Natural killer cell treated with Interleukin-12 subunit alpha and Interleukin-12 subunit beta and Interleukin-15 and Interleukin-18, amount 100 ng/mL, for 72 hours (primary cell): ENCODE results near the gene C5. TPM values are rescaled to one million over a fixed set of nuclear protein-coding genes. Genes with fewer than 3 reads are reported as not detected.
A peak's percentile ranks its signal among the peaks of the same experiment; 100 is the strongest.

Source experiments
- ATAC-seq, 2 donors: fragments of 150-1000 bp; cut with Tn5 transposase in 1 of 2; sonication (Bioruptor Pico), chemical (Tn5 transposase) in 1 of 2; 2 replicates each; pipeline ENCODE4 v1.10.0; 2021
- DNase-seq: peaks from one replicate; pipeline ENCODE4 v3.0.0; 2022; ENCODE audit warnings: low spot score
- H3K27ac Mint-ChIP-seq, 2 donors: 1 replicate in 1 of 2; 2 replicates in 1 of 2; pipeline ENCODE4 v1.8.0; 2022; ENCODE audit warnings: mixed read lengths in 2 of 2, mild to moderate bottlenecking in 1 of 2, moderate library complexity in 1 of 2
- H3K27me3 Mint-ChIP-seq, 2 donors: 1 replicate in 1 of 2; 2 replicates in 1 of 2; pipeline ENCODE4 v1.8.0; 2022; ENCODE audit warnings: mixed read lengths in 2 of 2
- H3K36me3 Mint-ChIP-seq: one replicate; pipeline ENCODE4 v1.8.0; 2022; ENCODE audit warnings: mixed read lengths
- H3K4me1 Mint-ChIP-seq, 2 donors: 1 replicate in 1 of 2; 2 replicates in 1 of 2; pipeline ENCODE4 v1.8.0; 2022; ENCODE audit warnings: low read depth in 2 of 2, mixed read lengths in 2 of 2, mild to moderate bottlenecking in 1 of 2
- H3K4me3 Mint-ChIP-seq: one replicate; pipeline ENCODE4 v1.8.0; 2022; ENCODE audit warnings: mixed read lengths
- H3K9me3 Mint-ChIP-seq: 2 replicates; pipeline ENCODE4 v1.8.0; 2022; ENCODE audit warnings: mixed read lengths
- total RNA-seq, 2 donors: library from RNA; stranded (reverse); gene quantifications; one replicate each; pipeline ENCODE4 v1.2.3, GENCODE V29; 2022

C5 gene
- total RNA-seq, 2 donors from 2014 or later, result 0.88 to 1.0 TPM

DNA sequence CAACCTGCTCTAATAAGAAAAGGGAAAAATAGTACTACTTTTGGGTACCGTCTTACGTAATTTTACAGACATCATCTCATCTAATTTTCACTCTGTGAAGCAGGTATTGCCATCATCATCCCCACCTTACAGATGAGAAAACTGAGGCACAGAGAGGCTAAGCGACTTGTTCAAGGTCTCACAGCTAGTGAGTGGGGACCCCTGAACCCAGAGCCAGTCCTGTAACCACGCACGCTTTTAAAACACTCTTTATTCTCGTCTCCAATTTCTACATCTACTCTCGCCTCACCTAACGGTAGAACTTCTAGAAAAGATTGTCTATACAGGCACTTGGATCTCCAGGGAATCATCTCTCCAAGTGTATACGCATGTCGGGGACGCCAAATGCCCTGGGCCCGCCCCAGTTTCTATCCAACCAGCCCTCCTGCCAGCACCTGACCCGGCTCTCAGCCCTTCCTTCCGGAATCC, 122.0 kb downstream of the C5 start:
- no peaks in the 10 kb centered on the region for H3K9me3 Mint-ChIP-seq
- H3K36me3 Mint-ChIP-seq, result peaks cover 9% of the 10 kb centered on the region
- H3K4me3 Mint-ChIP-seq, result peak overlapping the region; percentile 99
- ATAC-seq (no peak), DNase-seq (no peak)
- H3K27ac Mint-ChIP-seq, result peak overlapping the region; percentile 97 to 98
- H3K27me3 Mint-ChIP-seq, result no peaks in the 10 kb centered on the region
- peaks cover 70 to 88% of the 10 kb centered on the region in 2 donors for H3K4me1 Mint-ChIP-seq

DNA sequence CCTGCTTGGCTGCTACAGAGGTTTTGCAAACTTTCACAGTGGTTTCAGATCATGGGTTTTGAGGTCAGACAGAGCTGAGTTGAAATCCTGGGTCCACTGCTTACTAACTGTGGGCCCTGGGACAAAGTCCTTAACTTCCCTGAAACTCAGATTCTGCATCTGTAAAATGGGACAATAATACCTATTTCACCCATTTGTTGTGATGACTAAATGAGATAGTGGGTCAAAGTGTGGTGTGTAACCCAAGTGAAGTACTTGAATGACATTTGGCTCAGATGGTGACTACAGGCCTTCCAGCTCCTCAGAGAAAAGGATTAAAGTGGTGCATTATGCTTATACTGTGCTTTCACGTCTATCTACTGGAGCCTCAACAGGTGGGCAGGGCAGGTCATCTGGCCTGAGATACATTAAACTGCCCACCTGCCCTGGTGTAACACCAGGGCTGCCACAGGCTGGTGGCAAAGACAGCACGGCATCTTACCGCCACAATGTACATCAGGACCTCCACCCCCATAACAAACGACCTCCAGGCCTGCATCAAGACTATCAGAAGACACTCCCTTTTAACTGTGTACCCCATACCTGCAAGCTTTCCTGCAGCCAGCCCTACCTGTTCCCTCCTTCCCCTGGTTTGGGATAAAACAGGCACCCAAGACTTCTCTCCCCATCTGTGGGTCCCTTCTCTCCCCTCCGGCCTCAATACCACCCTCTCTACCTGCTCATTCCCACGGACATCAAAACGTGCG, 122.6 kb downstream of the C5 start:
- H3K27ac Mint-ChIP-seq, result peak overlapping the region; percentile 97 to 98
- H3K4me1 Mint-ChIP-seq, result peaks cover 70 to 87% of the 10 kb centered on the region in 2 donors
- DNase-seq, result peak; percentile 78

DNA sequence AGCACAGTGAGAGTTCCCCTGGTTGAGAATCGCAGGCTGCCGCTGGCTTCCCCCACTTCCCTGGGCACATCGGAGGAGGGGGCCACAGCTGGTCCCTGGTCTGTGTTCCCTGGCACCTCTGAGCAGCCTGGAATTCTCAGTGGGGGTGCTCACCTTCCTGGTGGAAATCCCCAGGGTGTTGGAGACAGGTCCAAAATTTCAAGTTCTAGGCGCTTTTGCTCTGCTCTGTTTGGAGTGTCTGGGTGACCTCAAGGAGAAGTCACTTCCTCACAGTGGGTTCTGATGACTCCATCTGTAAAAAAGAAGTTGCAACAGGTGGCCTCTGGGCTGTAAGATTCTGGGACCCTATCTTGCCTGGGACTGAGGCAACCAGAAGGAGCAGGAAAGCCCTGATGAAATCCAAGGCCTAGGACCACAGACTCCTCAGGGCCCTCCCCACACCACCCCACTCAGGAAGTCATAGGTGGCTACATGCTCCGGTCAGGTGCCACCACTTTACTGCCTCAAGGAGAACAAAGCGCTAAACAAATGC, 123.6 kb downstream of the C5 start, which contains the start of gene TRAF1:
TSS of gene TRAF1 (minus strand) at position 400 of the 532 bp plus-strand sequence. CDS start 721 bp downstream, outside the sequence.
- H3K36me3 Mint-ChIP-seq, result peaks cover 21% of the 10 kb centered on the region

More for the DNA sequence above, 122.6 kb downstream of the C5 start:
- H3K9me3 Mint-ChIP-seq, result no peaks in the 10 kb centered on the region
- H3K36me3 Mint-ChIP-seq, result peaks cover 11% of the 10 kb centered on the region
- peak overlapping the region; percentile 99 for H3K4me3 Mint-ChIP-seq
- H3K27me3 Mint-ChIP-seq, result no peaks in the 10 kb centered on the region
- ATAC-seq, result peak in 1 of 2 donors; percentile 25

DNA sequence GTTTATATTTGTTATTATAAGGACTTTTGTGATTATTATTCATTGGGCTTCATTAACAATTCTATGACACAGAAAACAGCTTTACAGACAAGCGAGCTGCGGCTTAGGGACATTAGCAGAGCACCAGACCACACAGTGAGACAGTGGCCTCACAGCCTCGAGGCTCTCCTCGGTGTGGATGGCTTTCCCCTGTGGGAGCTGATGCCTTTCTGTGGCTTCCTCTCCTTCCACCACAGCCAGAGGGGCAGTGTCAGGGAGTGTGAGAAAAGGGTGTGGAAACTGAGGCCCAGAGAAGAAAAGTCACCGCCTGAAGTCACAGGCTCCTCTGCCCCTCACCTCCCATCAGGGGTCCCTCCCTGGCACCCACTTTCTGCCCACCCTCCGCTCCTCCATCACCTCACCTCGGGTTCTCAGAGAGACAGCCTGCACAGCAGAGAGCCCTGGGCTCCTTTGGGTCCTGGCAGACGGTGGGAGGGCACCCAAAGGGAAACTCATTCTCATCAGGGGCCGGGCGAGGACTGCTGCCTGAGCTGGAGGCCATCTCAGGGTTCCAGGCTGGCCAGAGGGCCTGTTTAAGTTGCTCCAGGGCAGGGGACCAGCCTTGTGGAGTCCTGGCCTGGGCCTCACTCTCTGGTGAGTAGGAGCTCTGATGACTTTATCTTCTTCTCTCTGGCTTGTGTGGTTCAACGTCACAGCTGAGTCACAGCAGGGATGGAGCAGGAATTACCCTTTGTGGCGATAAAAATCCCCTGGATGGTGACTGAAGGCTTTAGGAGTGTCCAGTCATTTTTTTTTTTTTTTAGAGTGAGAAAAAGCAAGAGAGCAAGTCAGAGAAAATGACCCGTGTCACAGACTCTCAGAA, 124.3 kb downstream of the C5 start:
- Mint-ChIP-seq H3K27me3 (no peaks in the 10 kb centered on the region), H3K4me1 (peaks cover 65 to 86% of the 10 kb centered on the region in 2 donors), H3K4me3 (peak overlapping the region; percentile 99), H3K36me3 (peaks cover 24% of the 10 kb centered on the region), H3K9me3 (no peaks in the 10 kb centered on the region), H3K27ac (peak overlapping the region; percentile 97 to 98)
- DNase-seq (peak; percentile 92), ATAC-seq (peak; percentile 76 to 85)

More for the DNA sequence above, 123.6 kb downstream of the C5 start, which contains the start of gene TRAF1:
- Mint-ChIP-seq H3K4me1 (peaks cover 70 to 87% of the 10 kb centered on the region in 2 donors), H3K27ac (peak within 1 kb of the TSS; percentile 97 to 98), H3K9me3 (no peaks in the 10 kb centered on the region), H3K4me3 (peak within 1 kb of the TSS; percentile 99), H3K27me3 (no peaks in the 10 kb centered on the region)
- peak; percentile 81 for DNase-seq
- ATAC-seq, result peak; percentile 44 to 54

DNA sequence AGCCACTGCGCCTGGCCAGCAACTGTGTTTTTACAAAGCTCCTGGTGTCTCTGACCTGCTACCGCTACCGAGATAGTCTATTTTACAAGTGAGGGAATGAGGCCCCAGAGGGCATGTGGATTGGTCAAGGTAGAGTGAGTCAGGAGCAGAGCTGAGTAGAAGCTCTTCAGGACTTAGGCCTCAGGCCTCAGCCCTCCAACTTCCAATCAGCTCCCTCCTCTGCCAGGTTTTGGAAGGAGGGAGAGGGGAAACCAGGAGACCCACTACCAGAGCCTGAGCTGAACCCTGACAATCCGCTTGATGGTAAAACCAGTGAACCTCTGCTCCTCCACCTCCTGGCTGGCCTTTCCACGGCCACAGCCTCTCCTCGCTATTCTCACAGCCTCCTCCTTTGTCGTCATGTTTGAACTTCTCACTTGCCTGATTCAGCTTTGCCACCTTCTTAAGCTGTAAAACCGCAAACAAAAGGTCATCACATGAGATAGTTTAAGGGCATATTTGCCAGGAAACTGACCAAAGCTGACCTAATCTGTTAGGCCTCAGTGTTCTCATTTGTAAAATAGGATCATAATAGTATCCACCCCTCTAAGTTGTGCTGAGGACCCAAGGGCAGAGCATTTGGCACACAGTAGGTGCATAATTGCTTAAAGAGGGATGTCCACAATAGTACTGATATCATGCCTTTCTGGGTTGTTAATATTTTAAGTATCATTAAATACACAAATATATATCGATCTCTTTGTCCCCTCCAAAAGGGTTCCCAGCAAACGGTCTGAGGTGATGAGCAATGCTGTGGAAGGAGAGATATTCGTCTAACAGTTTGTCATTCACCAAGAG, 125.2 kb downstream of the C5 start:
- no peaks in the 10 kb centered on the region for H3K9me3 Mint-ChIP-seq
- peaks cover 67 to 86% of the 10 kb centered on the region in 2 donors for H3K4me1 Mint-ChIP-seq
- ATAC-seq (peak; percentile 17 to 33), DNase-seq (peak; percentile 85)
- H3K27ac Mint-ChIP-seq, result peak overlapping the region; percentile 97 to 98
- peaks cover 29% of the 10 kb centered on the region for H3K36me3 Mint-ChIP-seq
- H3K4me3 Mint-ChIP-seq, result peak overlapping the region; percentile 99
- H3K27me3 Mint-ChIP-seq, result no peaks in the 10 kb centered on the region

DNA sequence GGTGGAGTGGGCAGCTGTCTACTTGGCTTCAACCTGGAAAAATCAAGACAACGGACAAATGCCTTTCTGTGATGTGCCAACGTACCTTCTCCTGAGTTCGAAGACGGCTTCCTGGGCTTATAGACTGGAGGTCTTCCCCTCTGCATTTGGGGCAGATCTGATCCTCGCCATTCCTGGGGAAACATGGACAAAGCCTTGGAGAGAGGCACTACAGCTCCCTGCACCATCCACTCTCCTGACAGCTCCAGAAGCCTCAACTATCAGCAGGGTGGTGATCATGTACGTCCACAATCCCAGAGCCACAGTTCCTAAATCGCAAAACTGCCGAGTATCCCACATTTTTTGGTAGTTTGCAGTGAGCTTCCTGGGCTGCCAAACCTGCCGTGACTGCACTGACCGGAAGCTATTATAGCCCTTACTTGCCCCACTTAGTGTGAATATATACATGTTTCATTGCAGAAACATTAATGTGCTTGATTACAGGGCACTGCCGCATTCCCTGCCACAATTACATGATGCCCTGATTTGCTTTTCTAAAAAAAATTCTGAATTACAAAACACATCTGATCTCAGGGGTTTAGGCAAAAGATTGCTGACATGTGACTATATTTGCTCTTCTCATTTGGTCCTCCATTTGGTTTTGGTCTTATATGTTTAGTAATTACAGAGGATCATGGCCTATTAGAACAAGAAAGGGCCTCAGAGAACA, 126.3 kb downstream of the C5 start:
- DNase-seq (no peak), ATAC-seq (no peak)
- H3K27ac Mint-ChIP-seq, result peak overlapping the region; percentile 97 to 98
- peaks cover 35% of the 10 kb centered on the region for H3K36me3 Mint-ChIP-seq
- H3K27me3 Mint-ChIP-seq, result no peaks in the 10 kb centered on the region
- H3K9me3 Mint-ChIP-seq, result no peaks in the 10 kb centered on the region
- H3K4me1 Mint-ChIP-seq, result peaks cover 73 to 87% of the 10 kb centered on the region in 2 donors
- H3K4me3 Mint-ChIP-seq, result peak overlapping the region; percentile 99

DNA sequence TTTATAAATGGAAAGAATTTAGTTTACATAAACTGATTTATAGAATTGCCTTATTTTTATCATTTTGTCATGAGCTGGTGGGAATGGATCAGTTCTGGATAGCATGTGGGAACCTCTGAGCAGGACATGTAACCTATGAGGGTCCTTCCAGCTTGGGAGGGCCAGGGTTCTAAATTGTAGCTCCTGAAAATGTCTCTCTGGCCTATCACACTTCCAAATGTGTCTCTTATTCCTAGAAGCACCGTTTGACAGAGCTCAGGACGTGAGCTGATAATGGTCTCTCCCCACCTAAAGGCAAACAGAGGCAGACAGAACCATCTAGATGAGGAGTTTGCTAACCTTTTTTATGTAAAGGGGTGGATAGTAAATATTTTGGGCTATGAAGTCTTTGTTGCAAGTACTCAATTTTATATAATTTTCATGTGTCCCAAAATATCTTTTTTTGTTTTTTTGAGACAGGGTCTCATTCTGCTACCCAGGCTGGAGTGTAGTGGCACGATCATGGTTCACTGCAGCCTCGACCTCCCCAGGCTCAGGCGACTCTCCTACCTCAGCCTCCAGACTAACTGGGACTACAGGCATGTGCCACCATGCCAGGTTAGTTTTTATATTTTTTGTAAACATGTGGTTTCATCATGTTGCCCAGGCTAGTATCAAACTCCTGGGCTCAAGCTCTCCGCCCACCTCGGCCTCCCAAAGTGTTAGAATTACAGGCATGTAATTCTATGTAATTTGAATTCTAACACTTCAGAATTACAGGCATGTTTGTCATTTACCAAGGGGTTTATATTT, 127.5 kb downstream of the C5 start:
- peak overlapping the region; percentile 99 for H3K4me3 Mint-ChIP-seq
- no peak for DNase-seq
- no peaks in the 10 kb centered on the region for H3K9me3 Mint-ChIP-seq
- H3K27ac Mint-ChIP-seq, result peak overlapping the region; percentile 97 to 98
- no peaks in the 10 kb centered on the region for H3K27me3 Mint-ChIP-seq
- ATAC-seq, result no peak
- H3K4me1 Mint-ChIP-seq, result peaks cover 72 to 84% of the 10 kb centered on the region in 2 donors
- H3K36me3 Mint-ChIP-seq, result peaks cover 43% of the 10 kb centered on the region

DNA sequence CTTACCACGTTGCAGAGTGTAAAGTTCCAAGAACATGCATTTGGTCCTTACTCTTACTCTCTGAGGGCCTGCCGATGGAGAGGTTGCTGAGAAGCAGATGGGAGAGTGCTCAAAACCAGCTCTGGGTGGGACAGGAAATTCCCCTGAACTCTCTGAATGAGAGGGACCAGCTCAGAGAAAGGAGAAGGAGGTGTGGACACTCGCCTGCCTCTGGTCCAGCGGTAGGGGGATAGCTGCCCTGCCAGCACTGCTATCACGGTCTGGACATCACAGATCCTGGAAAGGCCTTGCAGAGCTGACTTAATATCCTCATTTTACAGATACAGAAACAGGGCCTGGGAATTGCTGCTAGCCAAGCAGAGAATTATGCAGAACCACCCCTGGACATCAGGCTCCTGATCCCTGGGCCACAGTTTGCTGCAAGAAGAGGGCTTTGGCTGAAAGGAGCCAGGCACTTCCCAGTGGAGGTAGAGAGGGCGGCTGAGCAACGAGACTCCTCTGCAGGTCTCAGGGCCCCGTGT, 128.4 kb downstream of the C5 start:
- peak; percentile 79 for DNase-seq
- no peak for ATAC-seq
- H3K27me3 Mint-ChIP-seq, result no peaks in the 10 kb centered on the region

DNA sequence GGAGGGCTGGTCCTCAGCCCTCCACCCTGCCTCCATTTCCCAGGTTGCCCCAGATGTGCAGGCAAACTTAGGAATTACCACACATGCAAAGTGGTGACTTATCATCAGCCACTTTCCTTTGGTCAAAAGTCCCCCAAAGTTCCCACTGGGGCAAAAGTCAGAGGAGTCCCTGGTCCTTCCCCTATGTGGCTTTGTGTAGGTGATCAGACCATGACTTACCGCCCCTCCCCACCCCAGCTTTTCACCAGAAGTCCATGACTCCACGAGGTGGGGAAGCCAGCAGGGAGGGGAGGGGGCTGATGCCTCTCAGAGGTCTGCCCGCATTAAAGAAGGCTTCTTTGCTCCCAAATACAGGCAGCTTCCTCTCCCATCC, 129.3 kb downstream of the C5 start:
- Mint-ChIP-seq H3K4me3 (peak overlapping the region; percentile 99), H3K27me3 (no peaks in the 10 kb centered on the region), H3K4me1 (peaks cover 68 to 82% of the 10 kb centered on the region in 2 donors), H3K27ac (peak overlapping the region; percentile 97 to 98), H3K9me3 (no peaks in the 10 kb centered on the region), H3K36me3 (peaks cover 52% of the 10 kb centered on the region)
- ATAC-seq (peak; percentile 42 to 66), DNase-seq (peak; percentile 89)

More for the DNA sequence above, 128.4 kb downstream of the C5 start:
- peaks cover 71 to 83% of the 10 kb centered on the region in 2 donors for H3K4me1 Mint-ChIP-seq
- H3K9me3 Mint-ChIP-seq, result no peaks in the 10 kb centered on the region
- H3K36me3 Mint-ChIP-seq, result peaks cover 50% of the 10 kb centered on the region
- H3K27ac Mint-ChIP-seq, result peak overlapping the region; percentile 97 to 98
- H3K4me3 Mint-ChIP-seq, result peak overlapping the region; percentile 99

DNA sequence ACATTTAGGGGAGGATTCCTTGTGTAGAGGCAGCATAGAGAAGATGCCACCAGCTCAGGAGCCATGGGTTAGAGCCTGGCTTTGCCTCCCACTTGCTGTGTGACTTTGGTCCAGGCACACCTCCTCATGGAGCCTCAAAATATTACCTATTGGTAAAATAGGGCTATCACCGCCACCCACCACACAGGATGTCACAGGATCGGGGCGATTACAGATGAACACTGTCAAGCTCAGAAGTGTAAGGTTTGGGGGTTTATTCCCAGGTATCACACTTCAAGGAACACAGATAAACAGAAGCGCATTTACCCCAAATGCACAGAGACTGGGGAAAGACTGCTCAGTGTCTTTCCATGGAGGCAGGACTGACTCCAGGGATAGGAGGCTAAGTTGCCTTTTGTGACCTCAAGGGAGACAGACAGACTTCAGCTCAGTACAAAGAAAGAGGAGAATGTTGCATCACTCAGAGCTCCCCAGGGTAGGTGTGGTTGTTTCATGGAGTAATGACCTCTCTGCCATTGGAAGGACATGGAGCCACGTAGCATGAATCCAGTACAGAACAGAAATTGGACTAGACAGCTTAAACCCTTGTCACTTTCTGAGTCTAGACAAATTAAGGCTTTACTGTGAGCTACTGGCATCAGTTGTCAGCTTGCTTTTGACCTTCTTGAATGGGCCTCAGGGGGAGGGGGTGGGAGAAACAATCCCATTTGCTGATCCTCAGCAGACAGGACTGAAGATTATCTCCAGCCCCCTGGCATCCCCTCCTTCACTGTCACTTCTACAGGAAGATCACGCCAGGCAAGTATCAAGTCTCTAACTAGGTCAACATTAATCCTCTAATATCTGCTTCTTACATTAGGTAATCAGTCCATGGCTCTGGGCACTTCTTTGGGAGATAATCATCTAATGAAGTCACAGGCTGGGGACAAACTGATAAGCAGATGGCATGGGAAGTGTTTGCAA, 130.0 kb downstream of the C5 start:
- peaks cover 68 to 81% of the 10 kb centered on the region in 2 donors for H3K4me1 Mint-ChIP-seq
- peak overlapping the region; percentile 92 for H3K4me3 Mint-ChIP-seq
- DNase-seq (no peak), ATAC-seq (peak in 1 of 2 donors; percentile 31)
- peak overlapping the region; percentile 97 to 98 for H3K27ac Mint-ChIP-seq
- H3K9me3 Mint-ChIP-seq, result no peaks in the 10 kb centered on the region
- peaks cover 52% of the 10 kb centered on the region for H3K36me3 Mint-ChIP-seq
- no peaks in the 10 kb centered on the region for H3K27me3 Mint-ChIP-seq
